ENCODE data around the gene SPINT3. TPM values are rescaled to one million over a fixed set of nuclear protein-coding genes. Genes with fewer than 3 reads are reported as not detected.

The SPINT3 gene
- total RNA-seq, 2 experiments from 2014 or later = not detected

DNA sequence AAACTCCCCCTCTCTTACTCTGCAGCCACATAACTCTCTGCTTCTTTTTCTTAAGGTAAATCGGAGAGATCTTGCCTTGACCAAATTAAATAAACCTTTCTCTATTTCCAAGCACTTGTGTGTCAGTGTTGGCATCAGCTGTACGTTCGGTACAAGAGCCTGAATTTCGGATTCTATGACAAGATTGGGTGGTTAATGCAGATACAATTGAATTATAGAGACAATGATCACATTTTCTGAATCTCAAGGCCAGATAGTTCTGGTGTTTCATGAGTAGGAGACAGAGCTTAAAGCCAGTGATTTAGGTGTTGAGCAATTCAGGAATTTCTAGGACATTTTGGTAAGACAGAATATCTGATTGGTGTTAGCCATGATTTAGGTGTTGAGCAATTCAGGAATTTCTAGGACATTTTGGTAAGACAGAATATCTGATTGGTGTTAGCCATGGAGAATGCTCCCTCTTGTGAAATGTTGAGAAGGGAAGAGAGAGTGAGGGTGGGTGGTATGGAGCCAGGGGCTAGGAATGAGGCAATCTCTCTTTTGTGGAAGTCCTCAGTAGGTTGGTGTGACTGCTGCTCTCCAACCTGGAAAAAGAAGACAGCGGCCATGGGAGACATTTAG is 5.1 kb downstream of the SPINT3 start:
- Mint-ChIP-seq H3K36me3 (no peaks in the 10 kb centered on the region), H3K4me3 (no peak overlapping the region), H3K9me3 (no peaks in the 10 kb centered on the region), H3K27ac (no peak overlapping the region), H3K27me3 (peaks cover 55% of the 10 kb centered on the region), H3K4me1 (peaks cover 15% of the 10 kb centered on the region)
- DNase-seq = no peak

DNA sequence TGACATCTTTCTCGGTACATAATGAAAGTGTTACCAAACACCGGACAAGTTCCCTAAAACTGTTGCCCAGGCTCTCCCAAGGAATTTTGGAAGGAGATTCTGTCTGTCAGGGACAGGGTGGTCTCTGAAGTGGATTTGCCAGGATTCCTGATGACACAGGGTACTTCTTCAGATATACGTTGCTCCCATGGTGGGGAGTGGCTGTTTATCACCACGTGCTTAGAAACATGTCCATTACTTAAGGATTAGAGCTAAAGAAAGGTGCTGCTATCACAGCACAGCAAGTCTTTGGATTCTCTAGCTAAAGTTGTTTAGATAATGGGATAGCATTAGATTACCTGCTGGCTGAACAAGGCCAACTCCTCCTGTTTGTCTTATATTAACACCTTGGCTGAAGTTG is 6.3 kb downstream of the SPINT3 start:
- no peak for DNase-seq
- Mint-ChIP-seq H3K27ac (no peak overlapping the region), H3K9me3 (no peaks in the 10 kb centered on the region), H3K4me1 (peaks cover 15% of the 10 kb centered on the region), H3K27me3 (peaks cover 59% of the 10 kb centered on the region), H3K4me3 (no peak overlapping the region), H3K36me3 (no peaks in the 10 kb centered on the region)

DNA sequence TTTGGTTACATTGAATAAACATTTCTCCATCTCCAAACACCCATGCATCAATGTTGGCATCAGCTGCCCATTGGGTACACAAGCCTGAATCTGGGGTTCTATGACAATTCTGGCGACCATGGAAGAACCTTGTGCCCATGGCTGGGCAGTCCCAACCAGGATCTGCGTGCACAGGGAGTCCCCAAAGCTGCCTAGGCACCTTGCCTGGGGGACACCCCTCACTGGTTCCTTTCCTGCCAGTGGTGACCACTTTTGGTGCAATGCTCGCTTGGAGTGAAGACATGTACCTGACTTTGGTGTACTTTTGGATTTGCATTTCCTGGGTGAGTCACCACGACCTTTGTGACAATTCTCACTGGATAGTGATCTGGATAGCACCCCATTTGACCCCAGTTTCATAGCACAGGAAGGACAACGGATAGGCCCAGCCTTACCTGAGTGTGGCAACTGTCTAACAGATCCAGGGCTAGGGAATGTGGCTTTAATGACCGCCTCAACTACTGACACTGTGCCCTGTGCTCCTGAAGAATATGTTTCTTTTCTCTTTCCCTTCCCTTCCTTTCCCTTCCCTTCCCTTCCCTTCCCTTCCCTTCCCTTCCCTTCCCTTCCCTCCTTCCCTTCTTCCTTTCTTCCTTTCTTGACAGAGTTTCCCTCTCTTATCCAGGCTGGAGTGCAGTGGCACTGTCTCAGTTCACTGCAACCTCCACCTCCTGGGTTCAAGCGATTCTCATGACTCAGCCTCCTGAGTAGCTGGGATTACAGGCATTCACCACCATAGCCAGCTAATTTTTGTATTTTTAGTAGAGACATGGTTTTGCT is 7.1 kb downstream of the SPINT3 start:
- Mint-ChIP-seq H3K36me3 (no peaks in the 10 kb centered on the region), H3K4me1 (peaks cover 15% of the 10 kb centered on the region), H3K27me3 (peaks cover 59% of the 10 kb centered on the region), H3K27ac (no peak overlapping the region), H3K4me3 (no peak overlapping the region), H3K9me3 (no peaks in the 10 kb centered on the region)
- DNase-seq = peak; percentile 5

DNA sequence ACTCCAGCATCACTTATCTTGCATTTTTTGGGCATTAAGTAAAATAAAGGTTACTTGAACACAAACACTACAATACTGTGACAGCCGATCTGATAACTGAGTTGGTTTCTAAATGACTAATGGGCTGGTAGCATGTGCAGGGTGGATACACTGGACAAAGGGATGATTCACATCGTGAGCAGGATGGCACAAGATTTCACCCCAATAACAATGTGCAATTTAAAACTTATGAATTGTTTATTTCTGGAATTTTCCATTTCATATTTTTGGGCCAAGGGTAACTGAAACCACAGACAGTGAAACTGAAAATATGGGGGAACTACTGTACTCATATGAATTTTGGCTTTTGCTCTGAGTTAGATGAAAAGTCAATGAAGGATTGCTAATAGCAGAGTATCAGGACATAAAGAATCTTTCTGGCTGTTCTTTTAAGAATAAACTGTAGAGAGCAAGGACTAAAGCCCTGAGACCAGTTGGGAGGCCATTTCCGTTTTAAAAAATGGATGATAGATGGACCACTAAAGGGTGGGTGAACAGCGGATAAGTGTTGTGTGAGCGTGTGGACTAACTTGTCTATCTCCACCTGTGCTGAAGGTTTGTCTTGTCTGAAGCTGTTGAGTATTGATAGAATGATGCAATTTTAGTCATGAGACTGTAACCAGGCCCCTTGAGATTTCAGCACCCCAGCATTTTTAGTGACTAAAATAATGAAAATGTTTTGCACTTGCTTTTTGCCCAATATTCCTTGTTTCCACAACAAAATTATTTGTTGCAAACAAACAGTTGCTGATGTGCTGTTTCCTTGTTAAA is 8.2 kb downstream of the SPINT3 start:
- Mint-ChIP-seq H3K4me1 (peaks cover 15% of the 10 kb centered on the region), H3K4me3 (no peak overlapping the region)

DNA sequence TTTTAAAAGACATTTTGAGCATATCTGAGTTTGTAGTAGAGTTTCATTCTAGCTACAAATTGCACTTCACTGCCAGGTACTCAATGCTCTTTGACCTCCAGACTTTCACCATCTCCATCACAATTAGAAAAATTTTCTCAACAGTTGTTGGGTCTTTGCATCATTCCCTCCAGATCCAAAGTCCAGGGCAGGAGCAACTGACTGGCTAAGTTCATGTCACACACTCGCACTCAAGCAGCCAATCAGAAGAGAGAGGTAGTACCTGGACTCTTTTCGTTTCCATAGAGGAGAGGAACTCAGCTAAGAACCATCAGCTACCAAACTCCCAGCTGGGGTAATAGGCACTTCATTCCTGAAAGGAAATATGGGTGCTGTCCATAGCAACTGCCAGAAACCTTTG is 9.0 kb downstream of the SPINT3 start:
- Mint-ChIP-seq H3K4me3 (no peak overlapping the region), H3K27ac (no peak overlapping the region), H3K4me1 (peaks cover 15% of the 10 kb centered on the region), H3K27me3 (peaks cover 59% of the 10 kb centered on the region), H3K9me3 (no peaks in the 10 kb centered on the region), H3K36me3 (no peaks in the 10 kb centered on the region)
- no peak for DNase-seq

More for the DNA sequence above, 8.2 kb downstream of the SPINT3 start:
- DNase-seq = no peak
- Mint-ChIP-seq H3K9me3 (no peaks in the 10 kb centered on the region), H3K36me3 (no peaks in the 10 kb centered on the region), H3K27me3 (peaks cover 53% of the 10 kb centered on the region), H3K27ac (no peak overlapping the region)

DNA sequence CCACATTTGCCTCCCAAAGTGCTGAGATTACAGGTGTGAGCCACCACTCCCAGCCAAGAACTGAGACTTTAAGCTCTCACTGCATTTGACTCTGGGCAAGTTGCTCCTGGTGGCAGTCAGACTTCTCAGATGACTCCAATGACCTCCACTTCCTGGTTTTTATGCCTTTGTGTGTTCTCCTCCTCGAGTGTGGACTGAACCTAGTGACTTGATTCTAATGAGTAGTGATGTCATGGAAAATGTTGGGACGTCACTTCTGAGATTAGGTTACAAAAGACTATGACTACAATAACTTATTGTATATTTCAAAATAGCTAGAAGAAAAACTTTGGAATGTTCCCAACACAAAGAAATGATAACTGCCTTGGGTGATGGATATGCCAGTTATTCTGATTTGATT is 12.0 kb downstream of the SPINT3 start:
- H3K27ac Mint-ChIP-seq = no peak overlapping the region
- H3K4me1 Mint-ChIP-seq = peaks cover 15% of the 10 kb centered on the region
- H3K9me3 Mint-ChIP-seq = no peaks in the 10 kb centered on the region
- no peak overlapping the region for H3K4me3 Mint-ChIP-seq
- DNase-seq = no peak
- H3K27me3 Mint-ChIP-seq = peaks cover 61% of the 10 kb centered on the region
- no peaks in the 10 kb centered on the region for H3K36me3 Mint-ChIP-seq

DNA sequence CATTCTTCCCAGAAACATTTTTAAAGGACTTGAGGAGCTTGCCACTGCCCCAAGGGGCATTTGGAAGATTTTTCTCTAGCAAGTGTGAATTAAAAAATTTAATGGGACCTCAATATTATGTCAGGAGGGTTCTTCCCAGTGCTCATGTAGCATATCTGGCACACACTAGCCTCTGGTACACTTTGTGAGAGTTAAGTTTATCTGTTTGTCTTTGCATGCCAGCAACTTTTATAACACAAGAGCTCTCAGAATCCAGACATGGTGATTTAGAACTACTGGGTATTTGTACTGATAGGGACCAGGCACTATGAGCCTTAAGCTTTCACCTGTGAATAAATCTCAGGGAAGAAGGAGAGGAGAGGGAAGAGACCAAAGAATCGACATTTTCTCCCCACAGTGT is 12.9 kb downstream of the SPINT3 start:
- Mint-ChIP-seq H3K4me3 (no peak overlapping the region), H3K4me1 (peaks cover 7% of the 10 kb centered on the region), H3K27ac (no peak overlapping the region), H3K36me3 (no peaks in the 10 kb centered on the region), H3K9me3 (no peaks in the 10 kb centered on the region), H3K27me3 (peaks cover 57% of the 10 kb centered on the region)
- no peak for DNase-seq

DNA sequence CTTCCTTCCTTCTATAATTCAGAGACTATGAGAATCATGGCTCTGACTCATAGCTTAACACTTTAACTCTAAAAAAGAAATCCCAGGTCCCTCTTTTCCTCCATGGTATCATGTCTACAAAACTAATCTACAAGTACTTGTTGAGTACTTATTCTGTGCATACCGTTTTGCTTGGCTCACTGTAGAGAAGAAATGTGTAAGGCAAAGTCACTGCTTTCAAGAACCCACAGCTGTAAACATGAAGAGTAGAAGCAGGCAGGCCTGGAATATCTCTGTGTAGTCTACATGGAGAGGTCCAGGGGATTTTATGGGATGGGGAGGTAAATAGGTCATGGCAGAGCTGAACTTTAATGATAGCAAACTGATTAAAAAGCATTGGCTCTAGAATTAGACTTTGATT is 13.8 kb downstream of the SPINT3 start:
- Mint-ChIP-seq H3K4me3 (no peak overlapping the region), H3K27ac (no peak overlapping the region), H3K9me3 (no peaks in the 10 kb centered on the region), H3K4me1 (no peaks in the 10 kb centered on the region), H3K36me3 (no peaks in the 10 kb centered on the region), H3K27me3 (peaks cover 50% of the 10 kb centered on the region)
- DNase-seq = no peak

DNA sequence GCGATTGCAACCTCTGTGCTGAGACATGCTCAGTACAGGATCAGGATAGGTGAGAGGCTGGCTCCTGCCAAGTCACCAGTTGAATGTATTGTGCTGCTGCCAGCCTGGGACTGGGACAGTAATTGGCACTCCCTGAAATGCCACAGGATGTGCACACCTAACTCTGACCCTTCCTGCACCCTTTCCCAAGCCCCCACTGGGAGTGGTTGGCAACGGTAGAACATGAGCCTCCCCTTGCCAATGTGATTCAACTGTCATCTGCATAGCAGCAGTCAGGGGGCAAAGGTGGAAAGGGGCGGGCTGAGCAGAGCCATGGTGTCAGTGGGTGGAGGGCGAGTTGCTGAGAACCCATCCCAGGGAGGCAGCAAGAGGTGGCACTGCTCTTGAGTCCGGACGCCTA is 15.4 kb downstream of the SPINT3 start:
- Mint-ChIP-seq H3K27me3 (peaks cover 36% of the 10 kb centered on the region), H3K4me1 (no peaks in the 10 kb centered on the region), H3K4me3 (no peak overlapping the region), H3K27ac (no peak overlapping the region), H3K36me3 (no peaks in the 10 kb centered on the region), H3K9me3 (no peaks in the 10 kb centered on the region)
- DNase-seq = no peak

DNA sequence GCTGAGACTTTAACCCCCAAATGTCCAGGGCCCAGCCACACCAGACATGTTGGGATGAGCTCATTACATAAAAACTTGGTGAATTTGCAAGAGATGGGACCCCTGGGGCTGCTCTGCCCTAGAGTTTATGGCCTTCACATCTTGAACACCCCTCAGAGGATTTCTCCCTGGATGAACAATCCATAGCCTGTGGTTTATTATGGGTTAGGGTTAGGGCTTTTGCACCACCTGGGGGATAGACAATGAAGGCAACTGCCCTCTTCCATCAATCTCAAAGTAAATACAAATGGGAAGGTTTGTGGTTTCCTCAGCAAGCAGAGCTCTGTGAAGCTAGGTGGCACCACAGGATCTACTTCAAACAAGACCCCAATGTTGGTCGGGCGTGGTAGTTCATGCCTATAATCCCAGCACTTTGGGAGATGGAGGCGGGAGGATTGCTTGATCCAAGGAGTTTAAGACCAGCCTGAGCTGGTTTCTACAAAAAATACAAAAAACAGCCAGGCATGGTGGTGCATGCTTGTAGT is 17.4 kb downstream of the SPINT3 start:
- H3K36me3 Mint-ChIP-seq = no peaks in the 10 kb centered on the region

DNA sequence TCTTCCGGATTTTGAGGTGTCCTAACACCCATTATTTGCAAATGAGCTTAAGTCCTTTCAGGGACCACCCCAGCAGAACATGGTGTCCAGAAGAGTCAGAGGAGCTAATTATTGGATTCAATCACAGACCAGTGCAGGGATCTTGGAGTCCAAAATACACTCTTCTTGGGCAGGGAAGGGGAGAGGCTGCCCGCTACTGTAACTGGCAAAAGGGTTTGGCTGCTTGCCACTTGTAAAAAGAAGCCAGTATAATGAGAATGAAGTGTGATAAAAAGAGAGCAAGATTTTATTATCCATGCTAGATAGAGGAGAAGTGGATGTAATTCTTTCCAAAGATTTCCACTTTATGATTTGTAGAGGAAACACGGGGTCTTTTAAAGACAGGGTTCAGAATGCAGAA is 19.3 kb downstream of the SPINT3 start:
- Mint-ChIP-seq H3K36me3 (no peaks in the 10 kb centered on the region), H3K9me3 (no peaks in the 10 kb centered on the region), H3K4me1 (no peaks in the 10 kb centered on the region), H3K27ac (no peak overlapping the region), H3K27me3 (peaks cover 12% of the 10 kb centered on the region), H3K4me3 (no peak overlapping the region)
- DNase-seq = no peak

More for the DNA sequence above, 17.4 kb downstream of the SPINT3 start:
- no peaks in the 10 kb centered on the region for H3K9me3 Mint-ChIP-seq
- H3K27me3 Mint-ChIP-seq = peaks cover 26% of the 10 kb centered on the region
- DNase-seq = no peak
- H3K4me1 Mint-ChIP-seq = no peaks in the 10 kb centered on the region
- H3K4me3 Mint-ChIP-seq = no peak overlapping the region
- H3K27ac Mint-ChIP-seq = no peak overlapping the region

DNA sequence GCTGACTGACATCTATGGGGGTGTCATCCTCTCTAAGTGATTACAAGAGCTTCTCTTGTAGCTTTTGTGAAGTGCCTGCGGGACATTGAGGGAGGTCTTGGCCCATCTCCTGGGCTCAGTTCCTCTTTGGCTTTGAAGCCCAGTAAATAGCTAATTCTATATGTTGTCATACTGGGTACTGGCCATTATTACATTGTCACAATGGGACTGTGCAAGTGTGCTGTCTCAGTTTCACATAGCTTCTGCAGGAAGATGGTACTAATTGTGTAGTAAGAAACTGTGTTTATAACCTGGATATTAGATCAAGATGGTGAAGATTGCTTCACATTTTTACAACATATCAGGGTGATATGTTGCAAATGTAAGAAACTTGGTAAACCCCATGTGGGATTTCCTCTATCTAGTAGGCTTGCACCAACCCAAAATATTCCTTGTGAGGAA is 19.9 kb downstream of the SPINT3 start:
- Mint-ChIP-seq H3K4me3 (no peak overlapping the region), H3K27me3 (peaks cover 9% of the 10 kb centered on the region), H3K27ac (no peak overlapping the region), H3K36me3 (no peaks in the 10 kb centered on the region), H3K4me1 (no peaks in the 10 kb centered on the region), H3K9me3 (no peaks in the 10 kb centered on the region)
- no peak for DNase-seq

DNA sequence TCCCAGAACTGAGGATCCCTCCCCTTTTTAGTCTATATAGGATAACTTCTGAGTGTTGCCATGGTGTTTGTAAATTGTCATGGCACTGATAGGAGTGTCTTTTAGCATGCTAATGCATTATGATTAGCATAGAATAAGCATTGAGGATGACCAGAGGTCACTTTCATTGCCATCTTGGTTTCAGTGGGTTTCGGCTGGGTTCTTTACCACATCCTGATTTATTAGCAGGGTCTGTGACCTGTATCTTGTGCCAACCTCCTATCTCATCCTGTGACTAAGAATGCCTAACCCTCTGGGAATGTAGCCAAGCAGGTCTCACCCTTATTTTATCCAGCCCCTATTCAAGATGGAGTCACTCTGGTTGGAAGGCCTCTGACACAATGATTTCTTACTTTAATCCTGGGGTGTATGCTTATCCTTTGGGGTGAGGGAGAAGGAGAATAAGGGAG is 26.3 kb downstream of the SPINT3 start:
- Mint-ChIP-seq H3K27ac (no peak overlapping the region), H3K4me3 (no peak overlapping the region), H3K9me3 (no peaks in the 10 kb centered on the region), H3K36me3 (no peaks in the 10 kb centered on the region), H3K27me3 (peaks cover 30% of the 10 kb centered on the region), H3K4me1 (no peaks in the 10 kb centered on the region)
- no peak for DNase-seq

DNA sequence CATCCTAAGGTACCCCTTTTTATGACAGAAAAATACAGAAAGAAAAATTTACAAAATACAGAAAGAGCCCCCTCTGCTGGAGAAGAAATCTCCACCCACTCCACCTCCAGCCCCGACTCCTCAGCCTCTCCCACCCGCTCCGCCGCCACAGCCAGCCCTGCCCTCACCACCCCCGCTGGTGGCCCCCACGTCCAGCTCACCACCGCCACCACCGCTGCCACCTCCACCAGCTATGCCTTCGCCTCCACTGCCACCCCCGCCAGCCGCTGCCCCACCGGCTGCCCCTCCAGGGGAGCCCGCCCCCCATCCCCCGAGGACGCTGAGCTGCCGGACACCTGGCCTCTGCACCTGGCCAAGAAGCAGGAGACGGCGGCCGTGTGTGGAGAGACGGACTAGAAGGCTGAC is 28.2 kb downstream of the SPINT3 start:
- Mint-ChIP-seq H3K4me1 (no peaks in the 10 kb centered on the region), H3K4me3 (no peak overlapping the region), H3K27me3 (peaks cover 32% of the 10 kb centered on the region), H3K27ac (no peak overlapping the region), H3K9me3 (no peaks in the 10 kb centered on the region), H3K36me3 (no peaks in the 10 kb centered on the region)
- DNase-seq = no peak

DNA sequence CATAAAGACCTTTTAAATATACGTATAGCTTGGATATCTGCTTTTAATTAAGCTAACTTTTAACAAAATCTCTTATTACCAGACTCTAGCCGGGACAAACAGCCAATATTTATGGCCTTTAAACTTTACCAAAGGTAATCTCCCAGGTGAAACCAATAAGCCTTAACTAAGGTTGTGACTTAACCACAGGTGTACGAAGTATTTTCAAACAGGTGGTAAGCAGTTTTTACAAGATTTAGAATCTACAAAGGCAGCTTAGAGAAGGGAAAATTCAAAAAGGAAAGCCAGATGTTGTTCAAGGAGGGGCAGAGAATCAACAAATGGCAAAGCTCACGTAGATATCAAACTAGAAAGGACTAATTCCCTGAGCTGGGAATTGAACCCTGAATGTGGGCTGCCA is 30.0 kb downstream of the SPINT3 start:
- H3K9me3 Mint-ChIP-seq = no peaks in the 10 kb centered on the region

More for the DNA sequence above, 30.0 kb downstream of the SPINT3 start:
- no peak for DNase-seq
- Mint-ChIP-seq H3K4me1 (no peaks in the 10 kb centered on the region), H3K27me3 (peaks cover 44% of the 10 kb centered on the region), H3K36me3 (no peaks in the 10 kb centered on the region), H3K27ac (no peak overlapping the region), H3K4me3 (no peak overlapping the region)

Data from activated naive CD8-positive, alpha-beta T cell treated with anti-CD3 and anti-CD28 coated beads for 36 hours (primary cell).